Stimulated activated CD8-positive, alpha-beta memory T cell treated with anti-CD3 and anti-CD28 coated beads, Interleukin-4, amount 100 ng/mL, for 48 hours (primary cell): Measurements from ENCODE around the gene CNKSR1.

Experiments
- DNase-seq: peaks from one replicate; pipeline ENCODE4 v3.0.0-alpha.2; 2020

The CNKSR1 gene

DNA sequence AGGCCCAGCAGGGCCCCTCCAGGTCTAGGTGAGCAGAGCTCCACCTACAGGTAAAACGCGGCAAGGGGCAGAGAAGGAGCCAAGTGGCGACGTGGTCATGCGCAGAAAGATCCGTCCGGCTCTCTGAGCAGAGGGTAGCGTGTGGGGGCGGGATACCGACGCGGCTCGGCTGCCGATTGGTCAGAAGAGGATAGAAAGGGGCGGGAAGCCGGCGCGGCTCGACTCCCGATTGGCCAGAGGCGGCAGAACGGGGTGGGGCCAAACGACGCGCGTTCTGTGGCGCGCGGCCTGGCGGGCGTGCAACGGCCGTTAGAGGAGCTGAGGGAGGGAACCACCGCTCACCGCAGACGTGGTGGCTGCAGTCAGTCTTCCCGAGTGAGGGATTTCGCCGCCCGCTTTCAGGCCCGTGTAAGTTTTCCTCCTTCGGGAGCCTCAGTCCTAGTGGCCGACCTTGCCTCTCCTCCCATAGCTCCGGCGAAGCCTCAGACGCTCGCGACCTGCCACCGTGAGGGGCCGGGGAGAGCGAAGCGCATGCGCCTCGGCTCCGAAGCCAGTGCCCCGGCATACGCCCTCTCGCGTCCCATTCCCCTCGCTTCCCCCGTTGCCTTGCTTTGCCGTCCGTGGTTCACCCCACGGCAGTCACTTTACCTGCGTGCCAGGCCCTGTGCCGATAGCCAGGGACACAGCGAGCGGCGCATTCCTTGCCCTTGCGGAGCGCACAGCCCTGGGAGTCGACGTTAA lies 56.8 kb downstream of the CNKSR1 start, which contains the start of gene CEP85:
CEP85 (plus strand) TSS at position 298 of the 741 bp plus-strand sequence. CDS start 5,584 bp downstream, outside the sequence.
- peak; percentile 99 for DNase-seq

DNA sequence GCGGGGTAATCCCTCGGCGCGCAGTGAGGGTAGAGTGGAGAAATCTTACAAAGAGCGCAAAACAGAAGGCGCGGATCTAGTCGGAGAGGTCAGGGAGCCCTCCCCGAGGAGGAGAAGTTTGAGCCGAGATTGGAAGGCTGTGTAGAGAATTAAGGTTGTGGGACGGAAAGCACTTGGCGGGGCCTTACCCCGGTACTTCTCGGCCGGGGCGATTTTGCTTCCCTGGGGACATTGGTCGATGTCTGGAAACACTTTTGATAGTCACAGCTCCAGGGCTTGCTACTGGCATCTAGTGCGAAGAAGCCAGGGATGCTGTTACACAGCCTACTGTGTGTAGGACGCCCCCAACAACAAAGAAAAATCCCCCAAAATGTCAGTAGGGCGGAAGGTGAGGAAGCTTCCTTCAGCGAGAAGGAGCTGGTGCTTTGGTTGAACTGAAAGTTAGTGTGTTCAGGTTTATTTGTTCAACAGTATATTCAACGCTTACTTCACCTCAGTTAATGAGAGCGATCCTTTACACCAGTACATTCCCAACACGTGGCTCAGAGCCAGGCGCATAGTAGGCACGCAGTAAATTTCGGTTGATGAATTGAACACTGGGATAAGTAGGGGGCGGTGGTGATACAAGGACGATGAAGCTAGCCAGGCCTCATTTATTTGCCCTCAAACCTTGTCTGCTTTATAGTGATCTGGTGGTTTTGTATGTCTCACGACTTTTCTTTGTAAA lies 57.5 kb downstream of the CNKSR1 start:
- peak; percentile 31 for DNase-seq

DNA sequence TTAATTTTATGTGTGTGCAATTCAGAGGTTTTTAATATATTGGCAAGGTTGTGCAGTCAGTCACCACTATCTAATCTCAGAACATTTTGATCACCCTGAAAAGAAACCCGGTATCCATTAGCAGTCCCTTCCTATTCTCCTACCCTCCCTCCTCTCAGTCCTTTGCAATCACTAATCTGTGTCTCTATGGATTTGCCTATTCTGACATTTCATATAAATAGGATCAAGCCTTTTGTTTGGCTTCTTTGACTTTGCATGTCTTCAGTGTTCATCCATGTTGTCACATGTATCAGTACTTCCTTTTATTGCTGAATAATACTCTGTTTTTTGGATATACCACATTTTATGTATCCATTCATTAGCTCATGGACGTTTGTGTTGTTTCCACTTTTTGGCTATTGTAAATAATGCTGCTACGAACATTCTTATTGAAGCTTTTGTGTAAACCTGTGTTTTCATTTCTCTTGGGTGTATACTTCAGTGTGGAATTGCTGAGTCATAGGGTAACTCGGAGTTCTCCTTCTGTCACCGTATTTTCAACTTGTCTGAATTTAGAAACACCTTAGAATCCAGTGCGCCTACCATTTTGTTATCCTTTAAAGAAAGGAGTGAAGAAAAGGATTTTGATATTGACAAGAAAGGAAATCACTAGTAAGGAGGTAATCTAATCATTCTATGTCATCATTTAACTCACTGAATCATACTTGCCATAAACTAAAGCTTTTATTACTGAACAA lies 60.1 kb downstream of the CNKSR1 start:
- DNase-seq, result no peak
